Lower leg skin (tissue), 3 donors: Measurements from ENCODE around the gene SCYL2.

Source experiments
- CTCF ChIP-seq, 3 donors: fragments of 450-650 bp; IDR thresholded peaks; one replicate each; pipeline ENCODE4 v1.5.1; 2016; ENCODE audit warnings: antibody characterized with exemption in 3 of 3, mild to moderate bottlenecking in 3 of 3, moderate library complexity in 2 of 3
- POLR2A ChIP-seq, 2 donors: fragments of 450-650 bp; IDR thresholded peaks; one replicate each; pipeline ENCODE4 v1.6.1; 2016 to 2017; ENCODE audit warnings: antibody characterized with exemption in 2 of 2, mild to moderate bottlenecking in 1 of 2, moderate library complexity in 1 of 2

- no peak for TF ChIP-seq CTCF (IDR thresholded peaks at IDR 0.05)
- TF ChIP-seq POLR2A (IDR thresholded peaks at IDR 0.05): no peak
Measured at GRCh38 chr12:100229876-100230275, 37.1 kb upstream of the SCYL2 start.
